HepG2 (cell line): ENCODE data around the gene ZNFX1. TPM values are rescaled to one million over a fixed set of nuclear protein-coding genes. Genes with fewer than 3 reads are reported as not detected.
A peak's percentile ranks its signal among the peaks of the same experiment; 100 is the strongest.

ENCODE experiments used
- AKAP8 ChIP-seq: sonication (generic); formaldehyde crosslinking; IDR thresholded peaks from 2 replicates; pipeline ENCODE4 v1.5.1; 2020; ENCODE audit warnings: mild to moderate bottlenecking, missing genetic modification reagents
- DNMT3B ChIP-seq: conservative IDR thresholded peaks from 2 replicates; pipeline ENCODE4 v1.6.1; 2016; ENCODE audit warnings: missing biosample characterization, control low read depth
- ERF ChIP-seq: IDR thresholded peaks from 2 replicates; pipeline ENCODE4 v1.6.1; 2018; ENCODE audit warnings: missing biosample characterization, missing genetic modification reagents
- IRX3 ChIP-seq: sonication (generic); formaldehyde crosslinking; IDR thresholded peaks from 2 replicates; pipeline ENCODE4 v1.8.1; 2023; ENCODE audit warnings: mild to moderate bottlenecking, low read depth, missing genetic modification reagents, borderline replicate concordance
- JUN ChIP-seq: sonication (generic); formaldehyde crosslinking; IDR thresholded peaks from 2 replicates; pipeline ENCODE4 v1.4.0; 2020; ENCODE audit warnings: mild to moderate bottlenecking, missing genetic modification reagents
- KDM3A ChIP-seq: IDR thresholded peaks from 2 replicates; pipeline ENCODE4 v1.6.1; 2018; ENCODE audit warnings: low read depth, missing compliant biosample characterization
- MXI1 ChIP-seq: IDR thresholded peaks from 3 replicates; pipeline ENCODE4 v1.6.1; 2012; ENCODE audit warnings: low read depth, low read length, inconsistent platforms, borderline replicate concordance
- PHF21A ChIP-seq: sonication (generic); formaldehyde crosslinking; IDR thresholded peaks from 2 replicates; pipeline ENCODE4 v1.5.0; 2020; ENCODE audit warnings: mild to moderate bottlenecking, missing genetic modification reagents
- POGZ ChIP-seq: sonication (generic); formaldehyde crosslinking; IDR thresholded peaks from 2 replicates; pipeline ENCODE4 v1.4.0; 2020; ENCODE audit warnings: mild to moderate bottlenecking, missing genetic modification reagents
- POLR2AphosphoS5 ChIP-seq: IDR thresholded peaks from 2 replicates; pipeline ENCODE4 v1.6.1; 2012; ENCODE audit warnings: low read depth, low read length
- POLR2G ChIP-seq: fragments of 200-400 bp; formaldehyde crosslinking; IDR thresholded peaks from 2 replicates; pipeline ENCODE4 v1.6.1; 2018; ENCODE audit warnings: mild to moderate bottlenecking, low read depth, low read length, moderate library complexity
- RARG ChIP-seq: sonication (generic); formaldehyde crosslinking; IDR thresholded peaks from 2 replicates; pipeline ENCODE4 v1.4.0; 2020; ENCODE audit warnings: low read depth, mild to moderate bottlenecking, missing genetic modification reagents
- RBM22 ChIP-seq: fragments of 200-400 bp; formaldehyde crosslinking; optimal IDR thresholded peaks from 2 replicates; pipeline ENCODE3; 2017; ENCODE audit warnings: mild to moderate bottlenecking, low read length, moderate library complexity
- SP4 ChIP-seq: sonication (generic); formaldehyde crosslinking; IDR thresholded peaks from 2 replicates; pipeline ENCODE4 v1.8.1; 2023; ENCODE audit warnings: mild to moderate bottlenecking, missing genetic modification reagents
- SRSF4 ChIP-seq: fragments of 200-400 bp; formaldehyde crosslinking; IDR thresholded peaks from one replicate; pipeline ENCODE4 v1.6.1; 2018; ENCODE audit warnings: mild to moderate bottlenecking, low read depth, low read length, moderate library complexity; ENCODE audit not compliant: poor library complexity, severe bottlenecking
- TCF7L2 ChIP-seq: IDR thresholded peaks from 2 replicates; pipeline ENCODE4 v1.6.1; 2011; ENCODE audit warnings: mild to moderate bottlenecking, low read depth, low read length, moderate library complexity
- TEAD3 ChIP-seq: optimal IDR thresholded peaks from 2 replicates; pipeline ENCODE3; 2016; ENCODE audit warnings: borderline replicate concordance
- TOPORS ChIP-seq: sonication (generic); formaldehyde crosslinking; IDR thresholded peaks from 2 replicates; pipeline ENCODE4 v1.8.0; 2023; ENCODE audit warnings: mild to moderate bottlenecking, missing genetic modification reagents
- U2AF2 ChIP-seq: fragments of 200-400 bp; formaldehyde crosslinking; IDR thresholded peaks from 2 replicates; pipeline ENCODE4 v1.6.1; 2017; ENCODE audit warnings: low read depth, mild to moderate bottlenecking, low read length
- ZBTB38 ChIP-seq: sonication (generic); formaldehyde crosslinking; IDR thresholded peaks from 2 replicates; pipeline ENCODE4 v1.5.1; 2020; ENCODE audit warnings: mild to moderate bottlenecking, missing genetic modification reagents
- ZFAT ChIP-seq: sonication (generic); formaldehyde crosslinking; conservative IDR thresholded peaks from 2 replicates; pipeline ENCODE4 v1.8.1; 2023; ENCODE audit warnings: missing genetic modification reagents, inconsistent platforms
- ZFP36L1 ChIP-seq: sonication (generic); formaldehyde crosslinking; IDR thresholded peaks from 2 replicates; pipeline ENCODE4 v1.8.0; 2022; ENCODE audit warnings: mild to moderate bottlenecking, missing genetic modification reagents, moderate library complexity
- ZNF264 ChIP-seq: sonication (generic); formaldehyde crosslinking; IDR thresholded peaks from 2 replicates; pipeline ENCODE4 v1.4.0; 2020; ENCODE audit warnings: missing genetic modification reagents
- ZNF329 ChIP-seq: sonication (generic); formaldehyde crosslinking; IDR thresholded peaks from 2 replicates; pipeline ENCODE4 v1.9.0; 2021; ENCODE audit warnings: low read depth, mild to moderate bottlenecking, missing genetic modification reagents
- ZNF343 ChIP-seq: sonication (generic); formaldehyde crosslinking; IDR thresholded peaks from 2 replicates; pipeline ENCODE4 v1.4.0; 2020; ENCODE audit warnings: mild to moderate bottlenecking, missing genetic modification reagents
- ZNF543 ChIP-seq: sonication (generic); formaldehyde crosslinking; IDR thresholded peaks from 2 replicates; pipeline ENCODE4 v1.4.0; 2020; ENCODE audit warnings: mild to moderate bottlenecking, missing genetic modification reagents
- ZNF605 ChIP-seq: sonication (generic); formaldehyde crosslinking; IDR thresholded peaks from 2 replicates; pipeline ENCODE4 v1.8.0; 2022; ENCODE audit warnings: mild to moderate bottlenecking, missing genetic modification reagents
- ZNF614 ChIP-seq: IDR thresholded peaks from 2 replicates; pipeline ENCODE4 v1.6.1; 2018; ENCODE audit warnings: missing biosample characterization, missing genetic modification reagents, inconsistent platforms, borderline replicate concordance
- ZNF619 ChIP-seq: sonication (generic); formaldehyde crosslinking; IDR thresholded peaks from 2 replicates; pipeline ENCODE4 v1.4.0; 2020; ENCODE audit warnings: mild to moderate bottlenecking, missing genetic modification reagents
- ZSCAN22 ChIP-seq: sonication (generic); formaldehyde crosslinking; IDR thresholded peaks from 2 replicates; pipeline ENCODE4 v1.4.0; 2020; ENCODE audit warnings: mild to moderate bottlenecking, missing genetic modification reagents
- polyA plus RNA-seq, 8 experiments: library from polyadenylated mRNA; depleted of rRNA in 3 of 8; stranded (reverse) in 7 of 8; unstranded in 1 of 8; fragments of >200 nt; fragmentation: Illumina TruSeq in 4 of 8; extraction: Trizol in 4 of 8; gene quantifications; 2 replicates each; pipeline versions ENCODE4 v1.2.1 to v1.2.3, GENCODE V29; 2011 to 2016; ENCODE audit warnings: low read depth in 4 of 8, missing spikeins in 1 of 8, mixed read lengths in 1 of 8; ENCODE audit not compliant: insufficient read depth in 1 of 8
- total RNA-seq, 5 experiments: library from RNA; depleted of rRNA; stranded (reverse); fragments of >200 nt; fragmentation: Illumina TruSeq; extraction: Trizol; gene quantifications; 2 replicates each; pipeline ENCODE4 v1.2.3, GENCODE V29; 2016; ENCODE audit warnings: low read depth in 1 of 5
- TF ChIP-seq, protein P1 (sequence below): sonication (generic); formaldehyde crosslinking; conservative IDR thresholded peaks from 2 replicates; pipeline ENCODE4 v1.4.0; 2020; ENCODE audit warnings: missing genetic modification reagents
- TF ChIP-seq, protein P2 (sequence below): sonication (generic); formaldehyde crosslinking; IDR thresholded peaks from 2 replicates; pipeline ENCODE4 v1.4.0; 2020; ENCODE audit warnings: missing genetic modification reagents

ZNFX1 gene
- total and polyA plus RNA-seq, 2 of the 13 experiments (the other 11 are each of a cell fraction or from before 2014, with no cell fraction given): 2.9 to 11.1 TPM

DNA sequence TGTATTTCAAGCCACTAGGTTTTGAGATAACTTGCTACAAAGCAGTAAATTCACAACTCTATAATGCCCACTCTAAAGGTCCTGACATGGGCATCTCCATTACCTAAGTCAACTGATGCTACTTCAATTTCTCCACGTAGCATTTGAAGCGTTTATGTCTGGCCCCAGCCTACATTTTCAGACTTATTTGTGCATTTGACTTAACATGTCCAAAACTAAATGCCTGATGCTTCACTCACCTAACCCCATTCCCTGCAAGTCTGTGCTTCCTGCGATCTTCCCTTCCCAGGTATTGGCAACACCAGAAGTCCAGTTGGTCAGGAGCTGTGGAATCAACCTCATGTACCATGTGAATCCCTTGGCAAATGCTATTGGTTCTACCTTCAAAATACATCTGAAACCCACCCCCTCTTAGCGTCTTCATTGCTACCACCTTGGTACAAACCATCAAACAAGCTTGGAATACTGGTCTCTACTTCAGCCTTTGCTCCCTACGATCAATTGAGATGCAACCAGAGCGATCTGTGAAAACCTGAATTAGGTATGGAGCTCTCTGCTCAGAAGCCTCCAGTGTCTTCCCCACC is 12.8 kb upstream of the ZNFX1 start (continued):
- TF ChIP-seq, protein P1, sequence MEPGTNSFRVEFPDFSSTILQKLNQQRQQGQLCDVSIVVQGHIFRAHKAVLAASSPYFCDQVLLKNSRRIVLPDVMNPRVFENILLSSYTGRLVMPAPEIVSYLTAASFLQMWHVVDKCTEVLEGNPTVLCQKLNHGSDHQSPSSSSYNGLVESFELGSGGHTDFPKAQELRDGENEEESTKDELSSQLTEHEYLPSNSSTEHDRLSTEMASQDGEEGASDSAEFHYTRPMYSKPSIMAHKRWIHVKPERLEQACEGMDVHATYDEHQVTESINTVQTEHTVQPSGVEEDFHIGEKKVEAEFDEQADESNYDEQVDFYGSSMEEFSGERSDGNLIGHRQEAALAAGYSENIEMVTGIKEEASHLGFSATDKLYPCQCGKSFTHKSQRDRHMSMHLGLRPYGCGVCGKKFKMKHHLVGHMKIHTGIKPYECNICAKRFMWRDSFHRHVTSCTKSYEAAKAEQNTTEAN (CRISPR knock-in tag): no peak
- TF ChIP-seq U2AF2: 0 out of 2 replicates have a peak, but pooled peaks have one; percentile 43
- peak; percentile 97 for TF ChIP-seq RBM22
- no peak for TF ChIP-seq ZFAT (CRISPR knock-in tag)
- TF ChIP-seq ZNF543 (CRISPR knock-in tag): no peak
- TF ChIP-seq POLR2AphosphoS5: peak; percentile 70; the same call in 1 of the 2 replicates
- TF ChIP-seq DNMT3B: no peak
- peak; percentile 60; the same call in 1 of the 2 replicates for TF ChIP-seq ZFP36L1 (CRISPR knock-in tag)
- TF ChIP-seq POLR2G: peak; percentile 43
- 0 out of 2 replicates have a peak, but pooled peaks have one; percentile 37 for TF ChIP-seq RARG (CRISPR knock-in tag)
- 0 out of 2 replicates have a peak, but pooled peaks have one; percentile 53 for TF ChIP-seq ZNF605
- TF ChIP-seq ZNF329 (CRISPR knock-in tag): no peak
- TF ChIP-seq IRX3: no peak
- peak; percentile 5 for TF ChIP-seq TEAD3 (CRISPR knock-in tag)
- TF ChIP-seq KDM3A (CRISPR knock-in tag): 0 out of 2 replicates have a peak, but pooled peaks have one; percentile 3
- no peak for TF ChIP-seq TCF7L2
- TF ChIP-seq JUN (CRISPR knock-in tag): peak; percentile 23; the same call in 1 of the 2 replicates
- 0 out of 2 replicates have a peak, but pooled peaks have one; percentile 23 for TF ChIP-seq PHF21A (CRISPR knock-in tag)
- peak; percentile 63; the same call in 1 of the 2 replicates for TF ChIP-seq TOPORS (CRISPR knock-in tag)
- peak; percentile 14 for TF ChIP-seq SRSF4
- TF ChIP-seq AKAP8: no peak
- TF ChIP-seq ZNF614 (CRISPR knock-in tag): no peak
- TF ChIP-seq SP4 (CRISPR knock-in tag): peak; percentile 12; the same call in 1 of the 2 replicates
- 0 out of 2 replicates have a peak, but pooled peaks have one; percentile 42 for TF ChIP-seq ZNF343
- TF ChIP-seq, protein P2, sequence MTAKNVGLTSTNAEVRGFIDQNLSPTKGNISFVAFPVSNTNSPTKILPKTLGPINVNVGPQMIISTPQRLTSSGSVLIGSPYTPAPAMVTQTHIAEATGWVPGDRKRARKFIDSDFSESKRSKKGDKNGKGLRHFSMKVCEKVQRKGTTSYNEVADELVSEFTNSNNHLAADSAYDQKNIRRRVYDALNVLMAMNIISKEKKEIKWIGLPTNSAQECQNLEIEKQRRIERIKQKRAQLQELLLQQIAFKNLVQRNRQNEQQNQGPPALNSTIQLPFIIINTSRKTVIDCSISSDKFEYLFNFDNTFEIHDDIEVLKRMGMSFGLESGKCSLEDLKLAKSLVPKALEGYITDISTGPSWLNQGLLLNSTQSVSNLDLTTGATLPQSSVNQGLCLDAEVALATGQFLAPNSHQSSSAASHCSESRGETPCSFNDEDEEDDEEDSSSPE (CRISPR knock-in tag): 0 out of 2 replicates have a peak, but pooled peaks have one; percentile 17
- TF ChIP-seq ZBTB38: no peak
- TF ChIP-seq ERF (CRISPR knock-in tag): no peak
- TF ChIP-seq ZNF264 (CRISPR knock-in tag): no peak
- TF ChIP-seq POGZ (CRISPR knock-in tag): no peak
- TF ChIP-seq ZNF619 (CRISPR knock-in tag): no peak
- TF ChIP-seq MXI1: no peak
- TF ChIP-seq ZSCAN22 (CRISPR knock-in tag): 0 out of 2 replicates have a peak, but pooled peaks have one; percentile 25
